Measurements from ENCODE around the gene RPTOR.

RPTOR gene

DNA sequence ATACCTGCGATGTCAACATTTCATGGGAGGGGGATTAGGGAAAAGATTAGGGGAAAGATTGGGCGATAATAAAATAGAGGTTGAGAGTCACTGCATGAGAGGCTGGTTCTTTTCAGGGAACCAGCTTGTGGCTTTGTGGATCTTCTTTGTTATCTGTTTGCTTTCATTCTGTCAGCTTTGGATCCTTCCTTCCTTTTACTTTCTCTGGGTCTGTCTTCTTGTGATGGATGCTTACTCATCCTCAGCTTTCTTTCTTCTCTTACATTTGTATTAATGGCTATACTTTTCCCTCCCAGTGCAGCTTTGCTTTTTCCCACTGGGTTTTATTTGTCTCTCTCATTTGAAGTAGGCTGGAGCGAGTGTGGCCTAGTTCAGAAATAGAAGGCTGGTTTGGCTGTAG, 47.1 kb downstream of the RPTOR start:
- DNase-seq = no peak

DNA sequence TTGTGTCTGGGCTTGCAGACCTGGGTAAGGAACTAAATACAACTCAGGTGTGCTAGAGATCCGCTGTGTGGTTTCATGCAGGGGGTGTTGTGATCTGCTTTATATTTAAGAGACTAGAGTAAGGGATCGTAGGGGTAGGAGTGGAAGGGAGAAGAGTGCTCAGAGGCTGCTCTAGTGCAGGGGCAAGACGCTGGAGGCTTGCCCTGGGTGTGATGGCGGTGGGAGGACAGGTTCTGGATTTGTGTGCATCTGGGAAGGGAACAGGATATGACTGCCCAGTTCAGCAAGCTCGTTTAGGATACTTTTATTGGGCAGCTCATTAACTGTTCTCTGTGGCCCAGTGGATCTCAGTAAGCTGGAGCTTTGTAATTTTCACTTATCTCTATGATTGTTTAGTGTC, 47.6 kb downstream of the RPTOR start:
- DNase-seq = no peak

DNA sequence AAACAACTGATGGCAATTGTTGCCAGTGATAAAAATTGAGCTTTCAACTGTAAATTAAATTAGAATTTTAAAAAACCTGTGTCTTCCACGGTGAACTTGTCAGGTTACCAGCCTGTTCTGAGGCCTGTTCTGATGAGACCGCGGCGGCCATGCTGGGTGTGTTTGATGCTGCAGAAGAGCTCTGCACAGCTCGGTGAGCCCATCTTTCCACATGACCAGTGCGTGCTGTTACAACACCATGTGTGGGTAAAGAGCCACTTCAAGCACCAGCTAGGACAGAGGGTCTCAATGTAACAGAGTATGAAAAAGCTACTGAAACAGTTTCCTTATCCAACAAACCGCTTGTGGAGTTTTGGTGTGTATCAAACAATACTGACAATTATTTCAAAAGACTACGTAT, 48.5 kb downstream of the RPTOR start:
- DNase-seq = no peak

DNA sequence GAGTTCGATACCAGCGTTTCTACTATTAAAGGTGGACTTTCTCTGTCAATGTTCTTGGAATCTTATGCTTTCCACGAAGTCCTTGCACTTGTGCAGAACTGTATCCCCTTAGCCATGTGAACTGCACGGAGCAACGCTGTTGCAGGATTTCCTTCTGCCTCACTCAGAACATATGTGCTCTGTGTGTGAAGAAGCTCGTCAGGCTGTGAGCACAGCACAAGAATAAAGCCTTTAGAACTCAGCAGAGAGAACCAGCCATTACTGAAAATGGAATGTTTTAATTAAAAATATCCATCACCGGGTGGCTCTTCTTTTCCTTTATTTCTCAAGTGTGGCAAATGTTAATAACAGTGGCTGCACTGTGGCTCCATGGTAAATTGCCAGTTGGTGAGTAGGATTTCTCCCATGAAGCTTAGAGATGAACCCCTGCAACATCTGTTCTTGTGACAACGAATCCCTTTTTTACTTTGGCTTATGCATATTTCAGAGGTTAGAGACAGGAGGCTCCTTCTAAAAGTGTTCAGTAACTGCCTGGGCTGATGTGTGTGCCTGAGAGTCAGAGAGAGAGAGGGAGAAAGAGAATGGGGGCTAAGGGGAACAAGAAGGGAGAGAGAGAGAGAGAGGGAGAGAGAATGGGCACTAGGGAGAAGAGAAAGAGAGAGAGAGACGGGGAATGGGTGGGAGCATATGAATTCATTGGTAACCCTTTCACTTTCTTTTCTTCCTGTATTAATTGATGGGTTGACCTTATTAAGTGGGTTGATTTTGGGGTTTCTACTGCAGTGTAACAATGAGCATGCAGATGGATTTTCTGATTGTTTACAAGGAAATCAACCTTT, 50.0 kb downstream of the RPTOR start:
- no peak for DNase-seq

DNA sequence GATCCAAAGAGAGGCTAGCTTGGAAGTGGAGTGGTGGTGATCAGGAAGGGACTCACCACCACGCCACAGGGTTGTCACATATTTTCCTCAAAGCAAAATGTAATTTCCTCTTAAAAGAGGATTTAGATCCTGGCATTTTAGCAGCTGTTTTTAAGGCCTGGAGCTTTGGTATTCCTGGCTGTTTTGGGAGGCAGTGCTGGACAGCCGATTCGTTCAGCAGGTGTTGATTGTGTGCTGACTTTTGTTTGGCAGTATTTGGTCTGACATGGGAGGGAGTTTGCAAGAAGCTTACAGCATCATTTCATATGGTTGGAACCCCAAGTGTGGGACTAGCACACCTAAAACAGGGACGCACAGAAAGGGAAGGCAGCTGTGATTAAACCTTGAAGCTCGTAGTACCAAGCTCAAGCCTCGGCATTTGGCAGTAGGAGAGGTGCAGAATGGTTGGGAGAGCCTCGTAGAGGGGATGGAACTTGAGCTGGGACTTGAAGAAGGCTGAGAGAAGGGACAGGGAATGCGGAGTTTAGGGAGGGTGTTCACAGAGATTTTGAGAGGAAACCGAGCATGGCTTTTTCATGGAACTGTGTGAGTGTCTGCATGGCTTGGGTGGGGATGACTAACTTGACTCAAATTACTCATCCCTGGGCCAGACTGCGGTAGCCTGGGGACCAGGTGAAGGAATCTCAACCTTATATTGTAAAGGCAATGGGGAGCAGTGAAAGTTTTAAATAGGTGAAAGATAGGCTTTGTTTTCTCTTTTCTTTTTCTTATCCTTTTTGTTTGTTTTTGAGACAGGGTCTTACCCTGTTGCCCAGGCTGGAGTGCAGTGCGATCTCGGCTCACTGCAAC, 52.3 kb downstream of the RPTOR start:
- DNase-seq = no peak

DNA sequence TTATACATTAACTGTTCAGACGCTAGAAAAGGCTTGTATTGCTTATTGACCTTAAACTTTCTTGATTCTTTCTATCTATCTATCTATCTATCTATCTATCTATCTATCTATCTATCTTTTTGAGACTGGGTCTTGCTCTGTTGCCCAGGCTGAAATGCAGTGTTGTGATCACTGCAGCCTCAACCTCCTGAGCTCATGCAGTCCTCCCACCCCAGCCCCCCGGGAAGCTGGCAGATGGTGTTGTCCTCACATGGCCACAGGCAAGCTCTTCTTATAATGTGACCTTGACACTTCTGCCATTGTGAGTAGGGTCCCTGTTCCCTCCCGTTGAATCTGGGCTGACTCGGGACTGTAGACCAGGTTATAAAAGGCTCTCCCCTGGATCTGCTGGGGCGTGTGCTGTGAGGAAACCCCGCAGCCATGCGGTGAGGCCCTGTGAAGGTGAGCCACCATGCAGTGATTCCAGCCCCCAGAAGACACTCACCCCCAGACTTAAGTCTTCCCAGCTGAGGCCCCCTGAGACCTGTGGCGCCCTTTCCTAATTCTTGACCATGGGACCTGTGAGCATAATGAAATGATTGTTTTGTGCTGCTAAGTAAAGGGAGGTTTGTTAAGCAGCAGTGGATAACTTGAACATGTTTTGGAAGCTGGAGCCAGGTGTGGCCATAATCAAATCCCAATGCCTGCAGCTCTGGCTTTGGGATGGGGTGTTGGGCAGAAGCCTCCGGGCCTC, 54.3 kb downstream of the RPTOR start:
- no peak for DNase-seq

DNA sequence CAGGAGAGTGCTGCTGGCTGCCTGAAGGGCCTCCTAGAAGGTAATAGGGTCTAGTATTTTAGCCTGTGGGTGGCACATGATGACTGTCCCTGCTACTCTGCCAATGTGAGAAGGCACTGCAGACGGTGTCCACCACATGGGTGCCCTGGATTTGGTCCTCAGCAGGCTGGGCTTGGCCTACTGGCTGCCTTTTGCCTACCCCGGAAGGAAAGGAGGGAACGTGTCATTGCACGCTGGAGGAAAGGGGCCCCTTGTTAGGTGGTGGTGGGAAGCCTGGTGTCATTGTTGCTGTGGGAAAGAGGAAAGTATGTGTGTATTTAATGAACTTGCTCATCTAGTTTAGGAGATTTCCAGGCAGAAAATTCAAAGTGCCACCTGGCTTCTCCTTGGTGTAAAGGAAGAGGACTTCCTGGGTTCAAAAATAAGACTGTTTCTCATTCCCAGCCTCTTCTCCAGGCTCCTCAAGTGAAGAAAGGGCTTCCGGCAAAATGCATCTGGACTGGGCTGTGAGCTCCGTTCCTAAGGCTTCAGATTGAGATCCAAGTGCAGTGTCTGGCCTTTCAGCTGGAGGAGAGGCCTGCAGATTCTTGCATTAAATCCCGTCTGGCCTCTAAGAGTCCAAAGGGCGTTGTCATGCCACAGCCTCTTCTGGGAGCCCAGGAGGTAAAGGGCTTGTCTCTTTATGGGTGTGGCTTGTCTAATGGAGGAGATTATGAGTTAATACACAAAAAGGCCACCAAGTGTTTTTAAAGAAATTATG, 55.1 kb downstream of the RPTOR start:
- DNase-seq = no peak

DNA sequence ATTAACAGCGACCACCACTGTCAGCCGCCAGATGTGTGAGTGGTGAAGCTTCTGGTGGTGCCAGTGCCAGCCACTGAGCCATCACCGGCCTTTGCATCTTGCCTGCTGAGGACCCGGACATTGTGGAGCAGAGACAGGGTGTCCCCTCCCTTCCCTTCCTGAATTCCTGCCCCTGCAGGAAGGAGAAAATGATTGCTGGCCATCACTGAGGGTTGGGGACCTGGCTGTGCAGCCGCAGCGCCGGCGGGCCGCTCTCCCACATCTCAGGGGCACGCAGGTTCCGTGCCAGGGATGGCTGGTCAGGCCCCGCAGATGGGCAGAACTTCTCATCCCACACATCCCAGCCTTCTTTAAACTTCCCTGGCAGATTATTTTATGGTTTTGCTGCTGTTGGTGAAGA, 56.5 kb downstream of the RPTOR start:
- no peak for DNase-seq

DNA sequence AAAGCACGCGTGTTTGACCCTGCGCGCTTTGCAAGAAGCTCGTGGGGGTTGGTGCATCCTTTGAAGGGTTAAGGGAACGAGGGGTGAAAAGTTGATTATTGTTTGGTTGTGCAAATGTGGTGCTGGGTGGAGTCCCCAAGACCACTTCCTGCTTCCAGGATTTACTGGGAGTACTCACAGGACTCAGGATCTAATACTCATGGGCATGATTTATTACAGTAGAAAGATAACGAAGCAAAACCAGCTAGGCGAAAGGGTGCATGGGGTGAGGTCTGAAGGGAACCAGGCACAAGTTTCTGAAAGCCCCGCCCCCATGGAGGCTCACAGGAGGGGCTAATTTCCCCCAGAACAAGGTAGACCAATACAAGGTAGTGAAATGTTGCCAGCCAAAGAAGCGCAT, 58.8 kb downstream of the RPTOR start:
- DNase-seq = no peak

DNA sequence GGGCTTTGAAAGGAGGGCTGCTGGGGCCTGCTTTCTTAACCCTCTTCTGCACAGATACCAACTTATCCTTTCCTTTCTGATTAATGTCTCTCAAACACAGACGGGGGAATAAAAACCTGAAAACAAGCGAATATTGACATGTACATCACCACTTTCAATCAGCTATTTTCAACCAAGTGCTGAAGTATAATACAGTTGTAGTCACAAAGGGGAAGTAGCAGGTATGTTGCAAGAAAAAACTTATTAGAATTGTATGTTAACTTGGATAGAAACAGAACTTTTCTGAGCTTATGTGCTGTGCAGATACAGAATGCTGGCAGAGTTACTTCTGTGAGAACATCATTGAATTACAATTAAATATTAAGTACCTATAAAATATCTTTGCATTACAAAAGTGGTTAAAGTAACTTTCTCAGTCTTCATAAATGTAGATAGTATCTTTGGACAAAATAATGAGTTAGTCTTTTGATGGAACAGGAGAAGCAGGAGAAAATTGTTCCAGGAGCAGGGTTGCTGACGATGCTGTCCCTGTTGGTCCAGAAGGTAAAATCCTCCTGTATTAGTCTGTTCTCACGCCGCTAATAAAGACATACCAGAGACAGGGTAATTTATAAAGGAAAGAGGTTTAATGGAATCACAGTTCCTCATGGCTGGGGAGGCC, 59.5 kb downstream of the RPTOR start:
- DNase-seq = no peak

DNA sequence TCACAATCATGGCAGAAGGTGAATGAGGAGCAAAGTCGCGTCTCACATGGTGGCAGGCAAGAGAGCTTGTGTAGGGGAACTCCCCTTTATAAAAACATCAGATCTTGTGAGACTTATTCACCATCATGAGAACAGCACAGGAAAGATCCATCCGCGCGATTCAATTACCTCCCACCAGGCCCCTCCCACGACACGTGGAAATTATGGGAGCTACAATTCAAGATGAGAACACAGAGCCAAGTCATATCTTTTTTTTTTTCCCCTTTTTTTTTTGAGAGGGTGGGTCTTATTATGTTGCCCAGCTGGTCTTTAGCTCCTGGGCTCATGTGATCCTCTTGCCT, 60.0 kb downstream of the RPTOR start:
- DNase-seq = no peak

DNA sequence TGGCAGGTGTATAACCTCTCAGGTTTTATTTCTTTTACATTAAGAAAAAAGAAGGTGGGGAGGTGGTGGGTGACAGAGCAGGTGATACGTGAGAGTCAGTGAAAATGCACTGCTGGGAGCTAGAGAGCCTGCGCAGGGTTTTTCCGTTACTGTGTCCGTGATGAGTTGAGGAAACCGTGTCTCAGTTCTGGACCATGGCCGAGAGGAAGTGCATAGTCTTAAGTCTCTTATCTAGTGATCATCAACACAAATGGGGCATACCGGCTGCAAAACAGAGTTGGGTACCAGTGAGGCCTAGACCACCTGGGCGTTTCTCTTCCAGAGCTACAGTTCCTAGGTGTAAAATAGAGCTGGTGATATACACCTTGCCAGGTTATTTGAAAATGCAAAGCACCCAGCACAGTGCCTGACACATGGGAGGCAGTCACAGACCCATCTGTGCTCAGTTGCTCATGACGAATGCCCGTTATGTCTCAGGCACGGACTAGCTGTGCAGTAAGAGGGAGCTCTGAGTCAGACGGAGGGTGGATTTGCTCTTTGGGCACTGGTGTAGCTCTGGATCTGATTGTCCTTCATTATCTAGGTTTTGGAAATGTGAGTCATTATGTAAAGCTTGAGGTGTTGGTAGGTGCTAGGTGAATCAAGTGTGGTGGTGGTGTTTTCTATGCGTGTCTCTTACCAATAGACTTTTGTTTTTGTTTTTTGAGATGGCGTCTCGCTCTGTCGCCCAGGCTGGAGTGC, 60.9 kb downstream of the RPTOR start:
- peak in 1 of 2 donors; percentile 20 for DNase-seq

DNA sequence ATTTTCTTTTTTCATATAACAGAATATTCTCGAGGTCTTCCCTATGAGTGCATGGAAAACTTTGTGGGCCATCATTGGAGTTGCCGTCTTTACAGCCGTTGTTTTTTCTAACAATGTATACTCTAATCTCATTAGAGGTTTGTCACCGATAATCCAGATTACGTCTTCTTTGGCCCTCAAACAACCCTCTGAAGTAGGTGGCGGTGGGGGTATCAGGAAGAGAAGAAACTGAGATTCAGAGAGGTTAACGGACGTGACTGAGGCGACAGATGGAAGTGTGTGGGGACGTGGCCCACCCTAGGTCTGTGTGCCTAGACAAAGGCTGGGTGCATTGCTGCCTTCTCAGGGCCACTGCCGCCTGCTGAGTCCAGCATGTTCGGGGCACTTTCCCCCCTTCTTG, 63.7 kb downstream of the RPTOR start:
- DNase-seq = no peak

DNA sequence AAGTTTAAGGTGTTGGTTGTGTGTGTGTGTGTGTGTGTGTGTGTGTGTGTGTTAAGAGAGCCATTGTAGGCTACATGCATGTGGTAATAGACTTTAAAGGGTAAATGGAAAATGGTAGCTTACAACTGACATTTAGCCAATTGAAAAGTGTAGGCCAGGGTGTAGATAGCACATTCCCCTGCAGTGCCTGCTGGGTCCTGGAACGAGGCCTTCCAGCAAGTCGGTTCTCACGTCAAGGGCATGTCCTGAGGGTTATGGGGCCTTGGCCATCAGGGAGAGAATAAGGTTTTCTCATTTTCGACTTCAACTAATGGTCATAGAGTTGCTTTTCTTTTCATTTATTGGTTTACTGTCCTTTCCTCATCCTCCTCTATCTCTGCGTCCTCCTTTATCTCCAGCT, 65.1 kb downstream of the RPTOR start:
- DNase-seq = no peak

DNA sequence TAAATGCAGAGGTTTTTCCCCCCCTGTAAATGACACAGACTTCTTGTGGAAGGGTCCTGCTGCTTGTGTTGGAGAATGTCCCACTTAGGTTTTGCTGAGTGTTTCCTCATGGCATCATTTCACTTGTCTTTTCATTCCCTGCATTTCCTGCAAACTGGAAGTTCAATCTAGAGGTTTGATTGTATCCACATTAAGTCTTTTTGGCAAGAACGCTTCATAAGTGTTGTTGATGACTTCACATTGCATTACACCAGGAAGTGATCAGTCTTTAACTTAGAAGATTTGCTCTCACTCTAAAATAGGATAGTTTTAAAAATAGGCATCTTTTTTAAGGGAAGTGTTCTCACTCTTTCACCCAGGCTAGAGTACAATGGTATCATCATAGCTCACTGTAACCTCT, 67.2 kb downstream of the RPTOR start:
- DNase-seq = no peak

DNA sequence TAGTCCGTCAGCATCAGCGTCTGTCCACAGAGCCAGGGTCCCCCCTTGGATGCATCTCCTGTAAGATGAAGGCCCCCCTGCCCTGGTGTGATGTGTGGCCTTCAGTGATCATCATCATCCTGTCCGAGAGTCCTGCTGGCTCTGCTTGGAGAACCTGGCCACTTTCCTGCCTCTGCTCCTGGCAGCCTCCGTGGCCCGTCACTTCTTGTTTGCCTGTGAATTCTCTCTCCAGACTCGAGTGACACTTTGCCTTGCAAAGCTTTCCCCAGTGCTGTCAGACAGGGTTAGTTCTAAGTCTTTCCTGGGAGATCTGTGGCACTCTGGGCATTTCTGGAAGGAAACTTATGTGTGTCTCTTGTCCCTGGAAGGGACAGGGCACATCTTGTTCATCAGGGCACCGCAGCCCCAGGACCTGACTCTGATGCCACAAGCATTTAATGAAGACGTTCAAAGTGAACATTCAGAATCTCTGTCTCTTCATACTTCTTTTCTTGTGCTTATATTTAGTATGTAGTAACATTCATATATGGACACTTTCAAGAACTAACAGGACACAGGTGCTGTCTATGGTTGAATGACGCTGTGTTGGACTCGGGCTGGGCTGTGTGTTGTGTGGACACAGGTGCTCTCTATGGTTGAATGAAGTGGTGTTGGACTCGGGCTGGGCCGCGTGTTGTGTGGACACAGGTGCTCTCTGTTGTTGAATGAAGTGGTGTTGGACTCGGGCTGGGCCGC, 68.5 kb downstream of the RPTOR start:
- DNase-seq = no peak

DNA sequence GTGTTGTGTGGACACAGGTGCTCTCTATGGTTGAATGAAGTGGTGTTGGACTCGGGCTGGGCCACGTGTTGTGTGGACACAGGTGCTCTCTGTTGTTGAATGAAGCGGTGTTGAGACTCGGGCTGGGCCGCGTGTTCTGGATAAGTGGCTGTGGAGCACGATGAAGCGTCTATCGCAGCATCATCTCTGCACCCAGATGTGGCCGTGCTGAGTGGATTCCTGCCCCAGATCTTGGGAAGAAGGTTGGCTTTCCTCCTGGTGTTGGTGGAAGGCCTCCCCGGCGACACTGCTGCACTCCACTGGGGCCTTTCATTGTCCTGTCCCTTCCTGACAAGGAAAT, 69.1 kb downstream of the RPTOR start:
- DNase-seq = no peak

DNA sequence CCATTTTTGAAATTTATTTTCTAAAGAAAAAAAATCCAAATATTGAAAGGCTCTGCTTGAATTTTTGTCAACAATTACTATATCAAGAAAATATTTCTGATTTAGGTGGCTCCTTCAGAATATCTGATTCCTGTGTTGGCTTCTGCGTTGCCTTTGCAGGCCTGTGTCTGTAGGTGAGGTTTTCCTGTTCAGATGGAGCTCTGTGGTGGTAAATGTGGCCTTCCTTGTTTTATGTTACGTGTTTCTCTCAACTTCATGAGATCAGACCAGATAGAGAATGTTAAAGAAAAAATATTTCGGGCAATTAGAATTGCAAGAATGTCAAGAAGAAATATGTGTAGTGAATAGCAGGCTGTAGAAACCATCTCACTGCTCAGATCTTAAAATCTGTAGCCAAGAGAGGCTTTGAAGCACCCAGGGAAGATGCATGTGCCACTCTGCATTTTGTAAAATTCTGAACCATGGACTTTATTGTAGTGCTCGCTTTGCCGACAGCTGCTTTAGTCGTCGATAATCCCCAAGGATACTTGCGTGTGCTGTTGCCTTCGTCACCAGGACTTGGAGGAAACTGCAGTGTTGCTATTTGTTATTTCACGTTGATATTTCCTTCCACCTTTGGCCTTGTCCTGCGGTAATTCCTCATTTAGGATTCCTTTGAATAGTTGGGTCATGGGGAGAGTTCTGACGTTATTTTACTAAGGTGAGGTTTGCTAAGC, 69.9 kb downstream of the RPTOR start:
- DNase-seq = no peak

DNA sequence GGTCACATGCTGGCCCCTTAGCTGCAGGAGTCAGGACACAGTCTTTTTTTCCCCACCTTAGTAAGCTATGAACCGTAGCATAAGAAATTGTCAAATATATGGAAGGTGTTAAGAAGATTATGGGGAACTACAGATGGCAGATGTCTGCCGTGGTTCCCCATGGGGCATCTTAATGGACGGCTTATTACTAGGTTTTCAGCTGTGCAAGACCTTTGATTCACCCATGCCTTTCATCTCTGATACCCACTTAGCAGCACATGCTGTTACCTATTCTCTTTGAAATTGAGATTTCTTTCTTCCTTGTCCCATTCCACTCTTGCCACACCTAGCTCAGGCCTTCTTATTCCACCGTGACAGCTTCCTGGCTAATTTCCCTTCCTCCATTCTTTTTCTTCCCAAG, 70.7 kb downstream of the RPTOR start:
- no peak for DNase-seq

DNA sequence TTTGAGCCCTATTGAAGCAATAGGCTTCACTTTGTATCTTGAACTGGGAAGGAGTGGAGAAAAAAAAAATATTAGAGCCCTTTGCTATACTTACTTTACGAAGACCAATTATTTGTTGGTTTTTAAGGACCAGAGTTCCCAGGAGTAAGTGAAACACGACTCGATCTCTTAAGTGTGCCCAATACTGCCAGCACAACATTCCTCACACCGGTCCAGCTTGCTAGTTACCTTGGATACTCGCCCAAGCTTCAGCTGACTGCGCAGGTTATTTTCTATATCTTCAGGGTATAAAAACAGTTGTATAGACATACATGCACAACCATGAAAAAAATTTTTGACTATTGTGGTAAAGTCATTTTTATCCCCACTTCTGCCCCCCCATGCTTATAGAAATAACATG, 72.1 kb downstream of the RPTOR start:
- no peak for DNase-seq

All from CD4-positive, alpha-beta T cell treated with Interferon alpha-2 for 1 hour (primary cell).